ENCODE results near the gene SYNJ2.

The SYNJ2 gene

DNA sequence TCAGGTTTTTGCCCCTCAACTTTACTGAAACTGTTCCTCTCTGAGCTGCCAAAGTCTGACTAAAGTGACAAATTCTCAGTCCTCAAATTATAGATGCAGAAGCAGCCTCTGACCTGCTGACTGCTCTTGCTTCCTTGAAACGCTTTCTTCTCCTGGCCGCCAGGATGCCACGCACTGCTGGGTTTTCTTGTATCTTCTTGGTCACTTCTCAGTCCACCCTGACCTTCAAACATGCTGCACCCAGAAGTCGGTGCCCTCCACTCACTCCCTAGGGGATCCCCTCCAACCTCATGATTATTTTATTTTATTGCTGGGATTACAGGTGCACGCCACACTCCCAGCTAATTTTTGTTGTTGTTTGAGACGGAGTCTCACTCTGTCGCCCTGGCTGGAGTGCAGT is 24.7 kb downstream of the SYNJ2 start:
- H3K36me3 ChIP-seq (ENCODE audit: insufficient read depth, low read length): no peaks in the 10 kb centered on the region
- no peaks in the 10 kb centered on the region for H3K9me3 ChIP-seq (ENCODE audit: low read length)
- no peaks in the 10 kb centered on the region for H3K79me2 ChIP-seq (ENCODE audit: insufficient read depth, low read length)
- H3K27me3 ChIP-seq (ENCODE audit: insufficient read depth, low read length): peaks cover 5% of the 10 kb centered on the region; the same call in 1 of the 2 replicates
- no peak overlapping the region for H3K4me2 ChIP-seq (ENCODE audit: low read length)
- H4K20me1 ChIP-seq (ENCODE audit: insufficient read depth, low read length): no peaks in the 10 kb centered on the region
- H3F3A ChIP-seq (ENCODE audit: insufficient read depth, low read length): no peaks in the 10 kb centered on the region
- TF ChIP-seq EZH2 (IDR thresholded peaks at IDR 0.05; ENCODE audit: borderline replicate concordance, low read length) (no peak), CTCF (IDR thresholded peaks at IDR 0.05; ENCODE audit: low read length) (no peak)
- H3K27ac ChIP-seq (ENCODE audit: low read depth, low read length, poor library complexity, severe bottlenecking): no peak overlapping the region
- no peaks in the 10 kb centered on the region for H3K9me2 ChIP-seq (ENCODE audit: low read depth, low read length)
- H2AFZ ChIP-seq (ENCODE audit: low read length): no peak overlapping the region
- no peak overlapping the region for H3K4me3 ChIP-seq (ENCODE audit: low read depth, low read length, poor library complexity, severe bottlenecking)
- no peaks in the 10 kb centered on the region for H3K4me1 ChIP-seq (ENCODE audit: insufficient read depth, low read length, severe bottlenecking)
- H3K9ac ChIP-seq (ENCODE audit: low read length): no peak overlapping the region

GRCh38 chr6:158006821-158007570 is 25.3 kb downstream of the SYNJ2 start:
- H3K79me2 ChIP-seq (ENCODE audit: insufficient read depth, low read length): no peaks in the 10 kb centered on the region
- no peak overlapping the region for H3K9ac ChIP-seq (ENCODE audit: low read length)
- peaks cover 5% of the 10 kb centered on the region; the same call in 1 of the 2 replicates for H3K27me3 ChIP-seq (ENCODE audit: insufficient read depth, low read length)
- no peak overlapping the region for H3K27ac ChIP-seq (ENCODE audit: low read depth, low read length, poor library complexity, severe bottlenecking)
- H3F3A ChIP-seq (ENCODE audit: insufficient read depth, low read length): no peaks in the 10 kb centered on the region
- no peak overlapping the region for H3K4me3 ChIP-seq (ENCODE audit: low read depth, low read length, poor library complexity, severe bottlenecking)
- no peak overlapping the region for H3K4me2 ChIP-seq (ENCODE audit: low read length)
- H4K20me1 ChIP-seq (ENCODE audit: insufficient read depth, low read length): no peaks in the 10 kb centered on the region
- no peaks in the 10 kb centered on the region for H3K9me2 ChIP-seq (ENCODE audit: low read depth, low read length)
- H2AFZ ChIP-seq (ENCODE audit: low read length): no peak overlapping the region
- no peaks in the 10 kb centered on the region for H3K36me3 ChIP-seq (ENCODE audit: insufficient read depth, low read length)
- H3K4me1 ChIP-seq (ENCODE audit: insufficient read depth, low read length, severe bottlenecking): no peaks in the 10 kb centered on the region
- no peaks in the 10 kb centered on the region for H3K9me3 ChIP-seq (ENCODE audit: low read length)
- TF ChIP-seq CTCF (IDR thresholded peaks at IDR 0.05; ENCODE audit: low read length) (no peak), EZH2 (IDR thresholded peaks at IDR 0.05; ENCODE audit: borderline replicate concordance, low read length) (no peak)

DNA sequence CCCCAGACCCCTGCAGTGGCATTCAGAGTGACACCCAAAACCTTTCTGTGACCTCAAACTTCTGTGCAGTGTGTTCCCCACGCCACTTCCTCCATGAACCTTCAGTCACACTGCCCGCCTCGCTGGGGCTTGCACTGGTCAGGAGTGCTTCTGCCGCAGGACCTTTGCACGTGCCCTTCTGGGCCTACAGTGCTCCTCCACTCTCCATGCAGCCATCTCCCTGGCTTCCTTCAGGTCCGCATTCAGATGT is 27.1 kb downstream of the SYNJ2 start:
- no peak overlapping the region for H3K27ac ChIP-seq (ENCODE audit: low read depth, low read length, poor library complexity, severe bottlenecking)
- TF ChIP-seq EZH2 (IDR thresholded peaks at IDR 0.05; ENCODE audit: borderline replicate concordance, low read length): no peak
- no peak for TF ChIP-seq CTCF (IDR thresholded peaks at IDR 0.05; ENCODE audit: low read length)
- no peaks in the 10 kb centered on the region for H3K9me3 ChIP-seq (ENCODE audit: low read length)
- H3F3A ChIP-seq (ENCODE audit: insufficient read depth, low read length): no peaks in the 10 kb centered on the region
- H4K20me1 ChIP-seq (ENCODE audit: insufficient read depth, low read length): no peaks in the 10 kb centered on the region
- H3K79me2 ChIP-seq (ENCODE audit: insufficient read depth, low read length): no peaks in the 10 kb centered on the region
- H3K27me3 ChIP-seq (ENCODE audit: insufficient read depth, low read length): peaks cover 5% of the 10 kb centered on the region; the same call in 1 of the 2 replicates
- no peak overlapping the region for H3K9ac ChIP-seq (ENCODE audit: low read length)
- no peak overlapping the region for H3K4me3 ChIP-seq (ENCODE audit: low read depth, low read length, poor library complexity, severe bottlenecking)
- no peaks in the 10 kb centered on the region for H3K4me1 ChIP-seq (ENCODE audit: insufficient read depth, low read length, severe bottlenecking)
- H3K9me2 ChIP-seq (ENCODE audit: low read depth, low read length): no peaks in the 10 kb centered on the region
- no peak overlapping the region for H2AFZ ChIP-seq (ENCODE audit: low read length)
- no peaks in the 10 kb centered on the region for H3K36me3 ChIP-seq (ENCODE audit: insufficient read depth, low read length)
- no peak overlapping the region for H3K4me2 ChIP-seq (ENCODE audit: low read length)
